Neural crest cell (in vitro differentiated cells): Measurements from ENCODE around the gene MYOG. TPM values are rescaled to one million over a fixed set of nuclear protein-coding genes. Genes with fewer than 3 reads are reported as not detected.
A peak's percentile ranks its signal among the peaks of the same experiment; 100 is the strongest.

Experiments used
- DNase-seq: peaks from one replicate; pipeline ENCODE4 v3.0.0; 2021; ENCODE audit warnings: low read depth, mixed read lengths, low spot score
- H3K27ac Mint-ChIP-seq: one replicate; pipeline ENCODE4 v1.8.0; 2021; ENCODE audit warnings: mild to moderate bottlenecking, mixed read lengths; ENCODE audit not compliant: unreplicated experiment
- H3K27me3 Mint-ChIP-seq: 2 replicates; pipeline ENCODE4 v1.8.0; 2021; ENCODE audit warnings: low read depth, mild to moderate bottlenecking, mixed read lengths
- H3K36me3 Mint-ChIP-seq: 2 replicates; pipeline ENCODE4 v1.8.0; 2021; ENCODE audit warnings: low read depth, mild to moderate bottlenecking, mixed read lengths
- H3K4me1 Mint-ChIP-seq: 2 replicates; pipeline ENCODE4 v1.8.0; 2021; ENCODE audit warnings: mixed read lengths
- H3K4me3 Mint-ChIP-seq: one replicate; pipeline ENCODE4 v1.8.0; 2021; ENCODE audit warnings: mild to moderate bottlenecking, mixed read lengths
- H3K9me3 Mint-ChIP-seq: 2 replicates; pipeline ENCODE4 v1.8.0; 2021; ENCODE audit warnings: mixed read lengths
- total RNA-seq: library from RNA; stranded (reverse); gene quantifications from 2 replicates; pipeline ENCODE4 v1.2.1, GENCODE V29; 2021
- TF ChIP-seq, protein P1 (sequence below): fragments of 200-600 bp; sonication (generic); conservative IDR thresholded peaks from 2 replicates; pipeline ENCODE4 v1.5.0; 2021; ENCODE audit warnings: antibody characterized with exemption, mild to moderate bottlenecking

Gene MYOG
- total RNA-seq, 1 donor from 2014 or later, result not detected

DNA sequence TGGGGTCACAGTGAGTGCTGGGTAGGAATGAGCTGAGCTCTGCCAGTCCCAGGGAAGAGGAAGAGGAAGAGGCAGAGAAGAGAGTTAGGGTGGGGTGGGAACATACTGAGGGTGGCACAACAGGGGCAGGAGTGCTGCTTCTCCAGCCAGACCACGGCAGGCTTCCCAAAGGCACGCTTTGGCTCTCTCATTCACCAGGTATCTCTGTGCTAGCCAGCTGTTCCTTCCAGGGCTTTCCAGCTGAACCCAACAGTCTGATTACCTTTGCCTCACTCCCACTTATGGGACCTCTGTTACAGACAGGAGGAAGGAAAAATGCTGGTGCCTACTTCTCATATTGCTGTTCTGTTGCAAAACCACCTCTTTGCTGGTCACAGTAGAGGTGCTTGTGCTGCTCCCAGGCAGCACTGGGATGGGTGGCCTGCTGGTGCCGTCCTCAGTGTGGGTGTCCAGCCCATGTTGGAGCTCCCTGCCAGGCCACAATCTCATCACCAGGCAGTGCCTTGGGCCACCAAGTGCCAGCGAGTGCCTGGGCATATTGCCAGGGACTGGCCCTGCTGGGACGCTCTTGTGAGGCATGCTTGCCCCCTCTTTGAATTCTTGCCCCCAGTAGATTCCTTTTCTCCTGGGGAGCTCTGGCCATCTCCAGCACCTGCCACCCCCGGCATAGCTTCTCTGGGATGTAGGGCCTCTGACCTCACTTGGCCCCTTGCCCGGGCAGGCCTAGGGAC is 43.9 kb upstream of the MYOG start:
- DNase-seq, result no peak
- no peaks in the 10 kb centered on the region for H3K9me3 Mint-ChIP-seq
- no peaks in the 10 kb centered on the region for H3K36me3 Mint-ChIP-seq
- no peak overlapping the region for H3K4me3 Mint-ChIP-seq
- H3K27ac Mint-ChIP-seq, result no peak overlapping the region
- TF ChIP-seq, protein P1, sequence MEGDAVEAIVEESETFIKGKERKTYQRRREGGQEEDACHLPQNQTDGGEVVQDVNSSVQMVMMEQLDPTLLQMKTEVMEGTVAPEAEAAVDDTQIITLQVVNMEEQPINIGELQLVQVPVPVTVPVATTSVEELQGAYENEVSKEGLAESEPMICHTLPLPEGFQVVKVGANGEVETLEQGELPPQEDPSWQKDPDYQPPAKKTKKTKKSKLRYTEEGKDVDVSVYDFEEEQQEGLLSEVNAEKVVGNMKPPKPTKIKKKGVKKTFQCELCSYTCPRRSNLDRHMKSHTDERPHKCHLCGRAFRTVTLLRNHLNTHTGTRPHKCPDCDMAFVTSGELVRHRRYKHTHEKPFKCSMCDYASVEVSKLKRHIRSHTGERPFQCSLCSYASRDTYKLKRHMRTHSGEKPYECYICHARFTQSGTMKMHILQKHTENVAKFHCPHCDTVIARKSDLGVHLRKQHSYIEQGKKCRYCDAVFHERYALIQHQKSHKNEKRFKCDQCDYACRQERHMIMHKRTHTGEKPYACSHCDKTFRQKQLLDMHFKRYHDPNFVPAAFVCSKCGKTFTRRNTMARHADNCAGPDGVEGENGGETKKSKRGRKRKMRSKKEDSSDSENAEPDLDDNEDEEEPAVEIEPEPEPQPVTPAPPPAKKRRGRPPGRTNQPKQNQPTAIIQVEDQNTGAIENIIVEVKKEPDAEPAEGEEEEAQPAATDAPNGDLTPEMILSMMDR, result no peak
- H3K4me1 Mint-ChIP-seq, result peaks cover 16% of the 10 kb centered on the region
- H3K27me3 Mint-ChIP-seq, result peaks cover 48% of the 10 kb centered on the region

DNA sequence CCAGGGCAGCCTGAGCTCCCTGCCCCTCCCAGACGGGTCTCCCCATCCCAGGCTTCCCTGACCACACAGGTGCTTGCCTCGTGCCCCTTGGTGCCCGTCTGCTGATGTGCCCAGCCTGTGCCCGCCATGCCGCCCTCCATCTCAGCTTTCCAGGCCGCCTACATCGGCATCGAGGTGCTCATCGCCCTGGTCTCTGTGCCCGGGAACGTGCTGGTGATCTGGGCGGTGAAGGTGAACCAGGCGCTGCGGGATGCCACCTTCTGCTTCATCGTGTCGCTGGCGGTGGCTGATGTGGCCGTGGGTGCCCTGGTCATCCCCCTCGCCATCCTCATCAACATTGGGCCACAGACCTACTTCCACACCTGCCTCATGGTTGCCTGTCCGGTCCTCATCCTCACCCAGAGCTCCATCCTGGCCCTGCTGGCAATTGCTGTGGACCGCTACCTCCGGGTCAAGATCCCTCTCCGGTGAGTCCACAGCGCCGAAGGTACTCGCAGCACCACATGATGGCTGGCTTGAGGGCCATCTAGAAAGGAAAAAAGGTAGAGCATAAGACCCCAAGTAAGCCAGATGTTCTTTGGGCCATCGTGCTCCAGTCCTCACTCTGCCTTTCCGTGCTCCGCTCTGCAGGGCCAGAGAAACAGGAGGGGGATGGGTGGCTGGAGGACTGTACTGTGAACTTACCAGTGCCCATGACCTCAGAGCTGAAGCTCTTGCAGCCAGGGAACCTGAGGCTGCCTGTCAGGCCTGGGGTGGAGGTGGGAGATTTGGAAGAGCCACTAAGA is 43.1 kb upstream of the MYOG start:
- no peak overlapping the region for H3K27ac Mint-ChIP-seq
- peaks cover 53% of the 10 kb centered on the region for H3K27me3 Mint-ChIP-seq
- no peaks in the 10 kb centered on the region for H3K36me3 Mint-ChIP-seq
- no peaks in the 10 kb centered on the region for H3K9me3 Mint-ChIP-seq
- peaks cover 16% of the 10 kb centered on the region for H3K4me1 Mint-ChIP-seq
- TF ChIP-seq, protein P1, result no peak
- H3K4me3 Mint-ChIP-seq, result peak overlapping the region; percentile 39
- DNase-seq, result no peak

DNA sequence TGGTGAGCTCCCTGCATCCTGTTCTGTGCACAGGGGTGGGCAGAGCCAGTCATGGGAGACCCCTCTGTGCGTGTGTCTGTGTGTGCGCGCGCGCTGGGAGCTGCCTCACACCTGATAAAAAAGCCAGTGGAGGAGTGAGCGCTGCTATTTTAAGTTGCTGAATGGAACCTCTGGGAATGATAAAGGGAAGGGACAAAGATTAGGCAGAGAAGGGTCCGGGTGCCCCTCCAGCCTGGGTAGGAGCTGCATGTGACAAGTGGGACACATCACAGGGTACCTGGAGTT is 42.6 kb upstream of the MYOG start:
- no peaks in the 10 kb centered on the region for H3K36me3 Mint-ChIP-seq
- peak overlapping the region; percentile 78 for H3K4me3 Mint-ChIP-seq
- peaks cover 58% of the 10 kb centered on the region for H3K27me3 Mint-ChIP-seq
- H3K27ac Mint-ChIP-seq, result no peak overlapping the region
- H3K4me1 Mint-ChIP-seq, result peaks cover 16% of the 10 kb centered on the region
- TF ChIP-seq, protein P1, result no peak
- no peaks in the 10 kb centered on the region for H3K9me3 Mint-ChIP-seq
- no peak for DNase-seq

DNA sequence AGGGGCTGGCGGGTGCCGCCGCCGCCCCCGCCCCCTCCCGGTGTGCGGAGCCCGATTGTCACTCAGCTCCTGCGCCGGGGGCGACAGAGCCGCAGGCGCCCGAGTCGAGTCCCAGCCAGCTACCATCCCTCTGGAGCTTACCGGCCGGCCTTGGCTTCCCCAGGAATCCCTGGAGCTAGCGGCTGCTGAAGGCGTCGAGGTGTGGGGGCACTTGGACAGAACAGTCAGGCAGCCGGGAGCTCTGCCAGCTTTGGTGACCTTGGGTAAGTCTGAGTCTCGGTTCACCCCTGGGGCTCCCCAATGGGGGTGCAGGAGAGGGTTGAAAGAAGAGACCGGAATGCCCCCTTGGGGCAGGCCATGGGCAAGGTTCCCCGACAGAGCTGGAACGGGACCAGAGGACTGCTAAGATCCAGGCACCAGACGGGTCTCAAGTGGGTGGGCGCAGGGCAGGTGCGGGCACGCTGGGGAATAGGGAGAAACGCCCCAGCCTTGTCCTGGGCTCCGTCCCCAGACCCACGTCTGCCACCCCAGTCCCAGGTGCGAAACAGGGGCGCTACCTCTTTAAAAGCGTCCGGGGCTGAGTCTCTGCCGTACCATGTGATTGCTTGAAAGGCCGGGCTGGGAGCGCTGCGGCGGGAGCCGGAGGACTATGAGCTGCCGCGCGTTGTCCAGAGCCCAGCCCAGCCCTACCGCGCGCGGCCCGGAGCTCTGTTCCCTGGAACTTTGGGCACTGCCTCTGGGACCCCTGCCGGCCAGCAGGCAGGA is 42.0 kb upstream of the MYOG start, which contains the start of gene ADORA1:
ADORA1 (plus strand) TSS at position 61 of the 765 bp plus-strand sequence. CDS start 1,116 bp downstream, outside the sequence.
- Mint-ChIP-seq H3K36me3 (no peaks in the 10 kb centered on the region), H3K9me3 (no peaks in the 10 kb centered on the region), H3K4me3 (peak within 1 kb of the TSS; percentile 78), H3K27ac (no peak within 1 kb of the TSS), H3K27me3 (peaks cover 59% of the 10 kb centered on the region), H3K4me1 (peaks cover 16% of the 10 kb centered on the region)
- DNase-seq, result peak; percentile 48
- TF ChIP-seq, protein P1, result peak; percentile 40

DNA sequence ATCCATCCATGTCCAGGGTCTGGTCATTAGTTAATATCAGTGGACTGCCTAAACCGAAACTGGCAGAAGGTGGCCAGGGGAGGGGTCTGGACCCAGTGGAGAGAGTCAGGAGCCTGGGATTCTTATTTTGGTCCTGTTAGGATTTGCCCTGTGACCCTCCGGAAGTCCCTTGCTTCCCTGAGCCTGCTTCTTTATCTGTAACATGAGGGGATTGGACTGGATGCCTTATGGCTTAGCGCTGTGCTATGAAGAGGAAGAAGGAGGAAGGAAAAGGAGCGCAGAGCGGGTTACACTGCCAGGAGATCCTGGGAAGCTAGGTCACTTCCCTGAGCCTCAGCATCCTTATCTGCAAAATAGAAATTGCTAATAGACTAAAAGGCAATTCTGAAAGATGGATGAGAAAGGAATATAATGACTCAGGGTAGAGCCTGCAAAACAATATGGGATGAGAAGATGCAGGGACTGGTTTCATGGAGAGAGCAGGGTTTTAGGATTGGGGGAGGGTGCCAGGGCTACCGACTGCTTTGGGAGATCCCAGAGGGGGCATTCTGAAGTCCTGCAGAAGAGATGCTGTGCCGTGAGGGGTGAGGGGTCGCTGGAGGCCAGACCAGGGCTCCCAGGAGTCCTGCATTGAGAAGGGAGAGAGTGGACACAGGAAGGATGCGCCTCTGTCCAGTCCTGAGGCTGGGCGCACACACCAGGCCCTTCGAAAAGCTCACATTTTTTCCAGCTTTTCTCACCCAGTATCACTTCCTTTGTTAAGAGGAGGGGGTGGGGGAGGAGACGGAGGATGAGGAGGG is 41.3 kb upstream of the MYOG start:
- no peaks in the 10 kb centered on the region for H3K36me3 Mint-ChIP-seq
- H3K27me3 Mint-ChIP-seq, result peaks cover 63% of the 10 kb centered on the region
- peak overlapping the region; percentile 68 for H3K4me3 Mint-ChIP-seq
- TF ChIP-seq, protein P1, result no peak
- no peak overlapping the region for H3K27ac Mint-ChIP-seq
- peaks cover 16% of the 10 kb centered on the region for H3K4me1 Mint-ChIP-seq
- DNase-seq, result no peak
- no peaks in the 10 kb centered on the region for H3K9me3 Mint-ChIP-seq
